ENCODE results near the gene CPT1B.

DNA sequence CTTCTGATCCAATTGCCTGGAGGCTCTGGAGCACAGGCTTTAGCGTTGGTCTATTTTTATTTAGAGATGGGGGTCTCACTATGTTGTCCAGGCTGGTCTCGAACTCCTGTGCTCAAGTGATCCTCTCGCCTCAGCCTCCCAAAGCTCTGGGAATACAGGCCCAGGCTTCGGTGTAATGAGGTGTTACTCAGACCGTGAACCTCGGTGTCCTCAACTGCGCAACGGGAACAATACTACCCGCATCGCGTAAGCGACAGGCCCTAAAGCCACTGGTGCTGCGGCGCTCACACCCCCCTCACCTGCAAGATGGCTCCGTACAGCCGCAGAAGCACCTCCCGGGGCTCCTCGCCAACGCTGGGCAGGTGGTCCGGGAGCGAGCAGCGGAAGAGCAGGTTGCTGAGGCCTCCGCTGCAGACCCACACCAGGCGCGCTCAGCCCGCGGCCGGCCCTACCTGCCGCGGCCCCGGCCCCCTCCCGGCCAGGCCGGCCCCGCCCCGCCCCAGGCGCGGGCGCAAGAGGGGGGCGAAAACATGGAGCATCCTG lies 3.8 kb upstream of the CPT1B start:
- TF ChIP-seq, protein P1, sequence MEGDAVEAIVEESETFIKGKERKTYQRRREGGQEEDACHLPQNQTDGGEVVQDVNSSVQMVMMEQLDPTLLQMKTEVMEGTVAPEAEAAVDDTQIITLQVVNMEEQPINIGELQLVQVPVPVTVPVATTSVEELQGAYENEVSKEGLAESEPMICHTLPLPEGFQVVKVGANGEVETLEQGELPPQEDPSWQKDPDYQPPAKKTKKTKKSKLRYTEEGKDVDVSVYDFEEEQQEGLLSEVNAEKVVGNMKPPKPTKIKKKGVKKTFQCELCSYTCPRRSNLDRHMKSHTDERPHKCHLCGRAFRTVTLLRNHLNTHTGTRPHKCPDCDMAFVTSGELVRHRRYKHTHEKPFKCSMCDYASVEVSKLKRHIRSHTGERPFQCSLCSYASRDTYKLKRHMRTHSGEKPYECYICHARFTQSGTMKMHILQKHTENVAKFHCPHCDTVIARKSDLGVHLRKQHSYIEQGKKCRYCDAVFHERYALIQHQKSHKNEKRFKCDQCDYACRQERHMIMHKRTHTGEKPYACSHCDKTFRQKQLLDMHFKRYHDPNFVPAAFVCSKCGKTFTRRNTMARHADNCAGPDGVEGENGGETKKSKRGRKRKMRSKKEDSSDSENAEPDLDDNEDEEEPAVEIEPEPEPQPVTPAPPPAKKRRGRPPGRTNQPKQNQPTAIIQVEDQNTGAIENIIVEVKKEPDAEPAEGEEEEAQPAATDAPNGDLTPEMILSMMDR (IDR thresholded peaks at IDR 0.05; ENCODE audit: poor library complexity, severe bottlenecking): no peak
- TF ChIP-seq POLR2AphosphoS5 (IDR thresholded peaks at IDR 0.05): peak; percentile 14
- no peak for TF ChIP-seq RAD21 (conservative IDR thresholded peaks at IDR 0.05)
- TF ChIP-seq, protein P2, sequence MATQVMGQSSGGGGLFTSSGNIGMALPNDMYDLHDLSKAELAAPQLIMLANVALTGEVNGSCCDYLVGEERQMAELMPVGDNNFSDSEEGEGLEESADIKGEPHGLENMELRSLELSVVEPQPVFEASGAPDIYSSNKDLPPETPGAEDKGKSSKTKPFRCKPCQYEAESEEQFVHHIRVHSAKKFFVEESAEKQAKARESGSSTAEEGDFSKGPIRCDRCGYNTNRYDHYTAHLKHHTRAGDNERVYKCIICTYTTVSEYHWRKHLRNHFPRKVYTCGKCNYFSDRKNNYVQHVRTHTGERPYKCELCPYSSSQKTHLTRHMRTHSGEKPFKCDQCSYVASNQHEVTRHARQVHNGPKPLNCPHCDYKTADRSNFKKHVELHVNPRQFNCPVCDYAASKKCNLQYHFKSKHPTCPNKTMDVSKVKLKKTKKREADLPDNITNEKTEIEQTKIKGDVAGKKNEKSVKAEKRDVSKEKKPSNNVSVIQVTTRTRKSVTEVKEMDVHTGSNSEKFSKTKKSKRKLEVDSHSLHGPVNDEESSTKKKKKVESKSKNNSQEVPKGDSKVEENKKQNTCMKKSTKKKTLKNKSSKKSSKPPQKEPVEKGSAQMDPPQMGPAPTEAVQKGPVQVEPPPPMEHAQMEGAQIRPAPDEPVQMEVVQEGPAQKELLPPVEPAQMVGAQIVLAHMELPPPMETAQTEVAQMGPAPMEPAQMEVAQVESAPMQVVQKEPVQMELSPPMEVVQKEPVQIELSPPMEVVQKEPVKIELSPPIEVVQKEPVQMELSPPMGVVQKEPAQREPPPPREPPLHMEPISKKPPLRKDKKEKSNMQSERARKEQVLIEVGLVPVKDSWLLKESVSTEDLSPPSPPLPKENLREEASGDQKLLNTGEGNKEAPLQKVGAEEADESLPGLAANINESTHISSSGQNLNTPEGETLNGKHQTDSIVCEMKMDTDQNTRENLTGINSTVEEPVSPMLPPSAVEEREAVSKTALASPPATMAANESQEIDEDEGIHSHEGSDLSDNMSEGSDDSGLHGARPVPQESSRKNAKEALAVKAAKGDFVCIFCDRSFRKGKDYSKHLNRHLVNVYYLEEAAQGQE (IDR thresholded peaks at IDR 0.05; ENCODE audit: borderline replicate concordance): no peak
- TF ChIP-seq EP300 (conservative IDR thresholded peaks at IDR 0.05; ENCODE audit: poor library complexity, severe bottlenecking): no peak
- no peak for TF ChIP-seq TAF1 (IDR thresholded peaks at IDR 0.05; ENCODE audit: low read depth)
- TF ChIP-seq SMC3 (conservative IDR thresholded peaks at IDR 0.05; ENCODE audit: poor library complexity): no peak

All from neural cell (in vitro differentiated cells).